Gastroesophageal sphincter (tissue), 3 donors: ENCODE measurements around the gene DNAAF8.

ENCODE experiments used
- CTCF ChIP-seq, 4 experiments: fragments of 200-600 bp in 2 of 4; fragments of 450-650 bp in 2 of 4; sonication (generic) in 1 of 4; IDR thresholded peaks; one replicate each; pipeline ENCODE4 v1.5.1; 2017 to 2019; ENCODE audit warnings: antibody characterized with exemption in 4 of 4, mild to moderate bottlenecking in 2 of 4, moderate library complexity in 2 of 4
- EP300 ChIP-seq: sonication (generic); formaldehyde crosslinking; IDR thresholded peaks from one replicate; pipeline ENCODE4 v1.6.1; 2017; ENCODE audit warnings: antibody characterized with exemption, mild to moderate bottlenecking
- POLR2A ChIP-seq, 2 donors: fragments of 450-650 bp; IDR thresholded peaks; one replicate each; pipeline ENCODE4 v1.6.1; 2017; ENCODE audit warnings: antibody characterized with exemption in 2 of 2, mild to moderate bottlenecking in 2 of 2, moderate library complexity in 1 of 2
- POLR2AphosphoS5 ChIP-seq: sonication (generic); formaldehyde crosslinking; IDR thresholded peaks from one replicate; pipeline ENCODE4 v1.6.1; 2017; ENCODE audit warnings: antibody characterized with exemption

- no peak for TF ChIP-seq POLR2A (IDR thresholded peaks at IDR 0.05)
- no peak for TF ChIP-seq CTCF (IDR thresholded peaks at IDR 0.05)
- TF ChIP-seq EP300, result no peak
- TF ChIP-seq POLR2AphosphoS5, result no peak
These were observed 64.1 kb downstream of the DNAAF8 start for GRCh38 chr16:4798456-4798855.
